T-helper 2 cell (primary cell): ENCODE results near the gene TTLL9.

Experiments
- DNase-seq, 5 experiments: peaks; one replicate each; pipeline versions ENCODE4 v3.0.0 to v3.0.0-alpha.2; 2012 to 2022

Gene TTLL9

DNA sequence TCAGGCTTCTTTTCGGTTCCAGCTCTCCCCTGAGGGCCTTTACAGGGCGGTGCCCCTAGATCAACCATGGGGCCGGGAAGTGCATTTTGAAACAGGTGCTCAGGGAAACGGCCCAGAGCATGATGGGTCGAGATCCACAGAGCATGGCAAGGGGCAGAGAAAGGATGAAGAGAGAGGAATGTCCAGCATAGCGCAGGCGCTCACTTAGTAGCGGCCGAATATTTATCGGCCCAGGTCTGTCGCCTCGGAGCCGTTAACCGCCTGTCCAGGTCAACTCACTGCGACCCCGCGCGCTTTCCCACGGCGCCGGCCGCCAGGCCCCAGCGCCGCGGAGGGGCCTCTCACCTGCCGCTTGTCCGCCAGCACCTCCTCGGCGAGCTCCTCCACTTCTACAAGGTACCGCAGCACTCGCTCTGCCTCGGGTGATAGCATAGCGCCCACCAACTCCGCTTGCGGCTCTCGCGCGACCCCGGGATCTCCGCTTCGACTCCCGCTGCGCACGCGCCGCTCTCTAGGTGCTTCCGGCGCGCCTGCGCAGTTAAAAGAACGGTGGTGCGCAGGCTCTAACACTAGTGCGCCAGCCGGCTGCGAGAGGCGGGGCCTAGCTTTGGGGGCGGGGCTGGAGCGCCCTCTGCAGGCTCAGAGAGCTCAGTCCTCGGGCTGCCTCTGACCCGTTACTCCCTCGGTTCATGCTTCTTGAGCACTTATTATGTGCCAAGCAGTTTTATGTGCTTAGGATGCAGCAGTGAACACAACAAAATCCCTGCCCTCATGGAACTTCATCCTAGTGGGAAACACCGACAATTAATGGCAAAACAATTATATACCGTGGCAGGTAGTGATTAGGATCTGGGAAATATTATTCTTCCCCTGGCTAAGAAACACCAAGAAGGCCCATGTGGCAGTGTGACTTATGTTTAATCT is 81.4 kb downstream of the TTLL9 start, which contains the start of gene PDRG1:
PDRG1 (minus strand) TSS at position 517 of the 924 bp plus-strand sequence; CDS start at position 432, 85 bp downstream.
- peak; percentile 93 to 97 (median 95) for DNase-seq

- no peak for DNase-seq
Measured at GRCh38 chr20:31953556-31954148, 83.2 kb downstream of the TTLL9 start.

DNA sequence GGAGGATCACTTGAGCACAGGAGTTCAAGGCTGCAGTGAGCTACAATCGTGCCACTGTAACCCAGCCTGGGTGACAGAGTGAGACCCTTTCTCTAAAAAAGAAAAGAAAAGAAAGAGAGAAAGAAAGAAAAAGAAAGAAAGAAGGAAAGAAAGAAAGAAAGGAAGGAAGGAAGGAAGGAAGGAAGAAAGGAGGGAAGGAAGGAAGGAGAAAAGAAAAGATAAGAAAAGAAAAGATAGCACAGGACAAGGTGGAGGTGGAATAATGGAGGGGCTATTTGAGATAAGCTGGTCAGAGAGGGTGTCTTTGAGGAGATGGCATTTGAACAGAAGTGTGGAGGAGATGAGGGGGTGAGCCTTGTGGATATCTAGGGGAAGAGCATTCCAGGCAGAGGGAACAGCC is 84.1 kb downstream of the TTLL9 start:
- no peak for DNase-seq

GRCh38 chr20:31956556-31957526 is 86.4 kb downstream of the TTLL9 start:
- DNase-seq, result no peak

GRCh38 chr20:31962761-31963160 is 92.3 kb downstream of the TTLL9 start:
- no peak for DNase-seq

DNA sequence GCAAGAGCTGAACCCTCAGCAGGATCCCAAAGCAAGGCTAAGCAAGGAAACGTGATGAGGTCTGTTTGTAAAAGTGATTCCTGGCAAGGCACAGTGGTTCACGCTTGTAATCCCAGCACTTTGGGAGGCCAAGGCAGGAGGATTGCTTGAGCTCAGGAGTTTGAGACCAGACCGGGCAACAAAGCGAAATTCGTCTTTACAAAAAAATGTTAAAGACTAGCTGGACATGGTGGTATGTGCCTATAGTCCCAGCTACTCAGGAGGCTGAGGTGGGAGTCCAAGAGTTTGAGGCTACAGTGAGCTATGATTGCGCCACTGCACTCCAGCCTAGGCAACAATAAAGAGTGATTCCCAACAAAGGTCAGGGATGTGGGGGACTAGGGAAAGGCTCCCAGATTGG is 93.5 kb downstream of the TTLL9 start:
- DNase-seq, result no peak

GRCh38 chr20:31966991-31967655 is 96.7 kb downstream of the TTLL9 start:
- no peak for DNase-seq

DNA sequence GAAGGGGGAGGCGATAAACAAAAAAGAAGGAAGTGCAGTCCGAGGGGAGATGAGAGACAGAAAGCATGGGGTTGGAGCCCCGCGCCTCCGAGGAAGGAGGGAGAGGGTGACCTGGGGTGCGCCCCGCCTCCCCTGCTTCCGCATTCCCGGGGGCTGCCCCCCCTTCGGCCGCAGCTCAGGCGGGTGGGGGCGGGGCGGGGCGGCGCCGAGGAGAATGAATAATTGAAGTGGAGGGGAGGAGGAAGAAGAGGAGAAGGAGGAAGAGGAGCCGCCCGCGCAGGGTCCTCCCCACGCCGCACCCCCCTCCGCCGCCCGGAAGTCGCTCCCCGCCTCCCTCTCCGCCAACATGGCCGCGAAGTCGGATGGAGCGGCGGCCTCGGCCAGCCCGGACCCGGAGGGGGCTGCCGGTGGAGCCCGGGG is 97.4 kb downstream of the TTLL9 start, which contains the start of gene XKR7:
XKR7 (plus strand) TSS at position 322 of the 420 bp plus-strand sequence; CDS start at position 347, 25 bp downstream.
- DNase-seq, result peak in 1 of 5 experiments; percentile 8

GRCh38 chr20:31968291-31969126 is 98.1 kb downstream of the TTLL9 start:
- peak; percentile 65 to 75 (median 72) for DNase-seq

DNA sequence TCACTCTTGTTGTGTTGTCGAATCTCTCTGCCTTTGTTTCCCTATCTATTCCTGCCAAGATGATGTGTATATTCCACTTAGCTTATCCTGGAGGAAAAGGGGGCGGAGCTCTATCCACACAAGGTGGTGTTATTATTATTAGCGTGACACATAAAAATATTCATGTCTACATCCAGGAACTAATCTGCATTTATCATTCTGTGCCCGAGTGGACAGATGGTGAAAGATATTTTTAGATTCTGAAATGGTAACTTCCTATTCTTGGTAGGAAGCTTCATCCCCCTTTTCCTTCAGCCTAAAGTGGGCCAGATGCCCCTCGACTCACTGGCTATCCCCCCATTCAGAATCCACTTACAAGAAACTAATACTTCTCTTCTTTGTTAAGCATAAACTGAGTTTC is 99.6 kb downstream of the TTLL9 start:
- DNase-seq, result no peak

DNA sequence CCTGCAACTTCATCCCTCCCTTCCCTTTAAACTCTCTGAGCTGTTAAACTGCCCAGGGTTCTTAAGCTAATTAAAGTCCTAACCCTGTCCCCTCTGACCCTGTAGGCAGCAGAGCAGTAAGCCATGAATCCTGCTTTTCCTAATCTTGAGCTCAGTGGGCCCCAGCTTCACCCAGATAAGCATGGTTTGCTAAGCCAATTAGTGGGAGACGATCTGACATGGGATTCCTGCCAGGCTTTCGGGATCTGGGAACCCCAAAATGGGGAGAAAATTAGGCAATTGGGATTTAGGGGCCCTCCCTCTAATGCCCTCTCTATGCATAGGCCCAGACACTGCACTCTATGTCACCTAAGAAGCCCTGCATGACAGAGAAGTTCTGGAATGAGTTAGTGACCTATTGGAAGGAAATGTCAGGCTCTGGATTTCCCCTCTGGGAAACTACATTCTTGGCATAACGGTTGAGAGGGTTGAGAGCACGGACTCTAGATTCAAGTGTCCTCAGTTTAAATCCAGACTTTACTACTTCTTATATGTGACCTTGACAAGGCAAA is 102.1 kb downstream of the TTLL9 start:
- no peak for DNase-seq

- no peak for DNase-seq
Measured at GRCh38 chr20:31974296-31974695, 103.9 kb downstream of the TTLL9 start.

GRCh38 chr20:31974951-31975487 is 104.6 kb downstream of the TTLL9 start:
- no peak for DNase-seq

GRCh38 chr20:31975874-31976273 is 105.4 kb downstream of the TTLL9 start:
- no peak for DNase-seq

DNA sequence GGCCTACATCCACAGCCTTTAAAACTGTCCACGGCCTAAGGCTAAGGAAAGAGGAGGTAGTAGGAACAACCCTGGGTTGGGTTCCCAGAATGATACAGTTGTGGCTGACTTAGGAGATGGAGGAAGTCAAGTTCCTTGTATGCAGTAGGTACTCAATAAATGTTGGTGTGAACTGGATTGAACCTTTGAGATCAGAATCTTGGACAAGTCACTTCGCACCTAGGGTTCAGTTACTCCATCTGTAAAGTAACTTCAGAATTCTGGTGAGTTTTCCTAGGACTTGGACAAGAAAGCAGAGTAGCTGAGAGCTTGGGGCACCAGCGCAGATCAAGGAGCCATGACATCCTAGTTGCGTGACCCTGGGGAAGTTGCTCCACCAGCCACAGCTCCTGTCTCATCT is 106.6 kb downstream of the TTLL9 start:
- no peak for DNase-seq

GRCh38 chr20:31979713-31980426 is 109.4 kb downstream of the TTLL9 start:
- no peak for DNase-seq

DNA sequence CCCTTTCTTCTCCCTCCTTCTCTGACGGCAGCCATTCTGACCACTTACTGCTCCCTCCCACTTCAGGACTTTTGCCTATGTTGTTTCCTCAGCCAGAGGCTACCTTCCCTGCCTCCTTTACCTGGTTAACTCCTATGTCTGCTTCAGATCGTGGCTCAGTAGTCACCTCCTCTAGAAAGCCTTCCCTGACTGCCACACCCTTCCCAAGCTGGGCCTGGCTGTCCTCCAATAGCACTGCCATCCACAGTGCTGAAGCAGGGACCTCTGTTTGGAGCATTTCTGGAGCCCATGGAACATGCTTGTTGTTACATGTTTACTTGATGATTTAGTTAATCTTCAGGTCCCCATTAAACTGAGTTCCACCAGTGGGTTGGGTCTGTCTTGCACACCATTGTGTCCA is 111.3 kb downstream of the TTLL9 start:
- DNase-seq, result no peak

GRCh38 chr20:31984981-31985471 is 114.6 kb downstream of the TTLL9 start:
- no peak for DNase-seq

DNA sequence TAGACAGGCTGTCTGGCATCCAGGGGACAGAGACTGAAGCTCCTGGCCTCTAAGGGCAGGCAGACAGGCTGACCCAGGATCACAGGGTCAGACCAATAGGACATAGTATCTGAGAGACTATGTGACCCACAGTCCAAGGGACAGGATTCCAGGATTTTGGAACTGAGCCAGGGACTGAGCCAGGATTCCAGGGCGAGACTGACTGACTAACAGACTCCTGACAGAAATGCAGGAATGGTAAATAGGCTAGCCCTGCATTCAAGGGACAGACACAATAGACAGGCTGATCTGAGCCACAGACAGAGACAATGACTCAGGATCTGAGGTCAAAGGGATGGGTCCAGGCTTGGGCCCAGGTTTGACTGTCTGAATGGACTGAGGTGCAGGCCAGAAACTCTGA is 117.3 kb downstream of the TTLL9 start:
- DNase-seq, result no peak
